ENCODE data around the gene LRRC7.

GRCh38 chr1:69787151-69787550 lies 219.4 kb downstream of the LRRC7 start:
- TF ChIP-seq, protein P1, sequence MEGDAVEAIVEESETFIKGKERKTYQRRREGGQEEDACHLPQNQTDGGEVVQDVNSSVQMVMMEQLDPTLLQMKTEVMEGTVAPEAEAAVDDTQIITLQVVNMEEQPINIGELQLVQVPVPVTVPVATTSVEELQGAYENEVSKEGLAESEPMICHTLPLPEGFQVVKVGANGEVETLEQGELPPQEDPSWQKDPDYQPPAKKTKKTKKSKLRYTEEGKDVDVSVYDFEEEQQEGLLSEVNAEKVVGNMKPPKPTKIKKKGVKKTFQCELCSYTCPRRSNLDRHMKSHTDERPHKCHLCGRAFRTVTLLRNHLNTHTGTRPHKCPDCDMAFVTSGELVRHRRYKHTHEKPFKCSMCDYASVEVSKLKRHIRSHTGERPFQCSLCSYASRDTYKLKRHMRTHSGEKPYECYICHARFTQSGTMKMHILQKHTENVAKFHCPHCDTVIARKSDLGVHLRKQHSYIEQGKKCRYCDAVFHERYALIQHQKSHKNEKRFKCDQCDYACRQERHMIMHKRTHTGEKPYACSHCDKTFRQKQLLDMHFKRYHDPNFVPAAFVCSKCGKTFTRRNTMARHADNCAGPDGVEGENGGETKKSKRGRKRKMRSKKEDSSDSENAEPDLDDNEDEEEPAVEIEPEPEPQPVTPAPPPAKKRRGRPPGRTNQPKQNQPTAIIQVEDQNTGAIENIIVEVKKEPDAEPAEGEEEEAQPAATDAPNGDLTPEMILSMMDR (conservative IDR thresholded peaks at IDR 0.05; ENCODE audit: low read length), result peak; percentile 45
- TF ChIP-seq EZH2phosphoT487 (IDR thresholded peaks at IDR 0.05; ENCODE audit: borderline replicate concordance), result no peak
